SU-DHL-6 (cell line): ENCODE data around the gene FCHSD2.

Experiments
- H2AFZ ChIP-seq: fragments of 200-600 bp; sonication (generic); 2 replicates; pipeline ENCODE4 v1.6.1; 2014; ENCODE audit warnings: low read depth, mild to moderate bottlenecking, moderate library complexity, mixed read lengths, antibody characterized with exemption, low read length; ENCODE audit not compliant: severe bottlenecking
- H3F3A ChIP-seq: fragments of 200-600 bp; shearing (Covaris generic); 2 replicates; pipeline ENCODE4 v1.6.0; 2016; ENCODE audit warnings: antibody characterized with exemption, mild to moderate bottlenecking; ENCODE audit not compliant: insufficient read depth
- H3K27ac ChIP-seq: fragments of 200-600 bp; sonication (generic); 2 replicates; pipeline ENCODE4 v1.5.1; 2016; ENCODE audit warnings: low read depth, mild to moderate bottlenecking, low read length, moderate library complexity, mixed read lengths
- H3K27me3 ChIP-seq: fragments of 200-600 bp; sonication (generic), shearing (Covaris generic); 2 replicates; pipeline ENCODE4 v1.6.0; 2014; ENCODE audit warnings: mild to moderate bottlenecking, low read length
- H3K36me3 ChIP-seq: fragments of 200-600 bp; sonication (generic); 2 replicates; pipeline ENCODE4 v1.6.1; 2014; ENCODE audit warnings: mild to moderate bottlenecking, low read length, mixed read lengths
- H3K4me2 ChIP-seq: fragments of 300-600, 200-600 bp; shearing (Covaris generic), sonication (generic); 2 replicates; pipeline ENCODE4 v1.6.0; 2014; ENCODE audit warnings: low read length, low read depth, mild to moderate bottlenecking; ENCODE audit not compliant: poor library complexity, severe bottlenecking
- H3K4me3 ChIP-seq: fragments of 200-600 bp; sonication (generic); 2 replicates; pipeline ENCODE4 v1.5.1; 2014; ENCODE audit warnings: antibody characterized with exemption, low read length, mild to moderate bottlenecking, mixed read lengths; ENCODE audit not compliant: insufficient read depth, poor library complexity, severe bottlenecking
- H3K79me2 ChIP-seq: fragments of 200-600 bp; sonication (generic); 2 replicates; pipeline ENCODE4 v1.6.1; 2014; ENCODE audit warnings: mild to moderate bottlenecking, low read length, moderate library complexity; ENCODE audit not compliant: insufficient read depth
- H3K9ac ChIP-seq: fragments of 200-600 bp; sonication (generic); 2 replicates; pipeline ENCODE4 v1.7.0; 2014; ENCODE audit warnings: mild to moderate bottlenecking, low read length
- H3K9me2 ChIP-seq: fragments of 200-600 bp; sonication (generic); replicated peaks from 2 replicates; pipeline ENCODE4 v1.6.1; 2014; ENCODE audit warnings: low read length; ENCODE audit not compliant: insufficient read depth
- H3K9me3 ChIP-seq: fragments of 200-600 bp; sonication (generic); 2 replicates; pipeline ENCODE4 v1.6.1; 2014; ENCODE audit warnings: low read length, mixed read lengths; ENCODE audit not compliant: insufficient read depth
- H4K20me1 ChIP-seq: fragments of 200-600 bp; sonication (generic); 2 replicates; pipeline ENCODE4 v1.6.1; 2014; ENCODE audit warnings: low read depth, mild to moderate bottlenecking, antibody characterized with exemption, low read length, moderate library complexity, mixed read lengths
- EZH2phosphoT487 ChIP-seq: fragments of 200-600 bp; sonication (generic), shearing (Covaris generic); conservative IDR thresholded peaks from 2 replicates; pipeline ENCODE4 v1.6.1; 2018; ENCODE audit warnings: mild to moderate bottlenecking, antibody characterized with exemption, low read length, moderate library complexity, mixed read lengths
- TF ChIP-seq, protein P1 (sequence below): fragments of 200-600 bp; sonication (generic); IDR thresholded peaks from one replicate; pipeline ENCODE4 v1.5.1; 2017; ENCODE audit warnings: antibody characterized with exemption, mild to moderate bottlenecking, low read length, moderate library complexity; ENCODE audit not compliant: insufficient read depth, poor library complexity, severe bottlenecking

The FCHSD2 gene

DNA sequence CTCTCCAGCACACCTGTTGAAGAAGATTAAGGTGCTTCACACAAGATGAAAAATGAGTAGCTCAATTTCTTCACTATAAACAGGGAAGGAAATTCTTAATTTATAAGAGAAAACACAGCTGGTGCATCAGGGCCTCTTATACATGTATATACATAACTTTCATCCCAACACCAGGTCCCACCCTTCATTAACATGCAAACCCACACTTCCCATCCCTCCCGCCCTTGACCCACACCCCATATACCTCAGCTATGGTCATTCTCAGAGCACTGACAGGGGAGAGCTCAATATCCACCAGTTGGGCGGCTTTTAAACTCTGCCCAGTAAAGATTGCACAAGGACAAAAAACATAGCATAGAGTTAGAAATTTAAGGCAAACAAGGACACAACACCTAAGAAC lies 242.1 kb downstream of the FCHSD2 start:
- Histone ChIP-seq H3K79me2 (0 out of 2 replicates have a peak, but pooled peaks cover 5% of the 10 kb centered on the region), H3F3A (peaks cover 31% of the 10 kb centered on the region; the same call in 1 of the 2 replicates), H2AFZ (no peak overlapping the region), H3K4me3 (no peak overlapping the region), H3K27me3 (no peaks in the 10 kb centered on the region), H3K27ac (no peak overlapping the region), H4K20me1 (no peaks in the 10 kb centered on the region), H3K9me2 (no peaks in the 10 kb centered on the region), H3K4me2 (no peak overlapping the region), H3K9me3 (no peaks in the 10 kb centered on the region), H3K36me3 (peaks cover 50% of the 10 kb centered on the region), H3K9ac (no peak overlapping the region)
- TF ChIP-seq, protein P1, sequence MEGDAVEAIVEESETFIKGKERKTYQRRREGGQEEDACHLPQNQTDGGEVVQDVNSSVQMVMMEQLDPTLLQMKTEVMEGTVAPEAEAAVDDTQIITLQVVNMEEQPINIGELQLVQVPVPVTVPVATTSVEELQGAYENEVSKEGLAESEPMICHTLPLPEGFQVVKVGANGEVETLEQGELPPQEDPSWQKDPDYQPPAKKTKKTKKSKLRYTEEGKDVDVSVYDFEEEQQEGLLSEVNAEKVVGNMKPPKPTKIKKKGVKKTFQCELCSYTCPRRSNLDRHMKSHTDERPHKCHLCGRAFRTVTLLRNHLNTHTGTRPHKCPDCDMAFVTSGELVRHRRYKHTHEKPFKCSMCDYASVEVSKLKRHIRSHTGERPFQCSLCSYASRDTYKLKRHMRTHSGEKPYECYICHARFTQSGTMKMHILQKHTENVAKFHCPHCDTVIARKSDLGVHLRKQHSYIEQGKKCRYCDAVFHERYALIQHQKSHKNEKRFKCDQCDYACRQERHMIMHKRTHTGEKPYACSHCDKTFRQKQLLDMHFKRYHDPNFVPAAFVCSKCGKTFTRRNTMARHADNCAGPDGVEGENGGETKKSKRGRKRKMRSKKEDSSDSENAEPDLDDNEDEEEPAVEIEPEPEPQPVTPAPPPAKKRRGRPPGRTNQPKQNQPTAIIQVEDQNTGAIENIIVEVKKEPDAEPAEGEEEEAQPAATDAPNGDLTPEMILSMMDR, result no peak
- TF ChIP-seq EZH2phosphoT487, result no peak

DNA sequence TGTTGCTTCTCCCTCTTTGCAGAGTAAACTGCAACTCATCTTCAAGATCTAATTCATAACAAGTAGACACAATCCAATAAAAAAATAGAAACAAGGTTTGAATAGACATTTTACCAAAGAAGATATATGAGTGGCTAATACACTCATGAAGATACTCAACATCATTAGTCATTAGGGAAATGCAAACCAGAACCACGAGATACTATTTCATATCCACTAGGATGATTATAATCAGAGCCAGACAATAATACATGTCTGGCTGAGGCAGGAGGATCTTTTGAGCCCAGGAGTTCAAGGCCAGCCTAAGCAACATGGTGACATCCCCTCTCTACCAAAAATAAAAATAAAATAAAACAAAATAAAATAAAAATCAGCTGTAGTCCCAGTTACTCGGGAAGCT lies 242.9 kb downstream of the FCHSD2 start:
- Histone ChIP-seq H3K9ac (no peak overlapping the region), H3K27ac (no peak overlapping the region), H3K79me2 (0 out of 2 replicates have a peak, but pooled peaks cover 1% of the 10 kb centered on the region), H3K9me3 (no peaks in the 10 kb centered on the region), H3K36me3 (peaks cover 45% of the 10 kb centered on the region), H3K9me2 (no peaks in the 10 kb centered on the region), H4K20me1 (no peaks in the 10 kb centered on the region), H3K27me3 (no peaks in the 10 kb centered on the region), H3K4me3 (no peak overlapping the region), H3F3A (peaks cover 23% of the 10 kb centered on the region; the same call in 1 of the 2 replicates), H3K4me2 (no peak overlapping the region), H2AFZ (no peak overlapping the region)
- TF ChIP-seq EZH2phosphoT487, result no peak
- TF ChIP-seq, protein P1, result no peak

DNA sequence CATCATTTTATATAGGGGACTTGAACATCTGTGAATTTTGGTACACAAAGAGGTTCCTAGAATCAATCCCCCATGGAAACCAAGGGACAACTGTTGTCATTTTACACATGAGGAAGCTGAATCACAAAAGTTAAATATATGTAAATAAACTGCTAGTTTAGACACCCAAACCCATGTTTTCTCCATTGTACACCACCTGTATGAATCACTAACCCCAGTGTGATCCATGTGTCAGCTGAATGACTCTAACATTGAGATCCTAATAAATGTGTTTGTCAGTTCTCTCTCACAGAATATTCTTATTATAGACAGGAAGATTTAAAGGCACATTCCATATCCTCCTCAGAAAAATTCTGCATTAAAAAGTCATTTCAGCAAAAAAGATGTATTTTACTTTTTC lies 244.6 kb downstream of the FCHSD2 start:
- peaks cover 40% of the 10 kb centered on the region for H3K36me3 ChIP-seq
- no peak overlapping the region for H2AFZ ChIP-seq
- H3K79me2 ChIP-seq, result no peaks in the 10 kb centered on the region
- H3K4me3 ChIP-seq, result no peak overlapping the region
- no peaks in the 10 kb centered on the region for H4K20me1 ChIP-seq
- peaks cover 22% of the 10 kb centered on the region; the same call in 1 of the 2 replicates for H3F3A ChIP-seq
- no peaks in the 10 kb centered on the region for H3K9me3 ChIP-seq
- TF ChIP-seq EZH2phosphoT487, result no peak
- TF ChIP-seq, protein P1, result no peak
- no peak overlapping the region for H3K27ac ChIP-seq
- no peaks in the 10 kb centered on the region for H3K27me3 ChIP-seq
- H3K4me2 ChIP-seq, result no peak overlapping the region
- H3K9me2 ChIP-seq, result no peaks in the 10 kb centered on the region
- H3K9ac ChIP-seq, result no peak overlapping the region

DNA sequence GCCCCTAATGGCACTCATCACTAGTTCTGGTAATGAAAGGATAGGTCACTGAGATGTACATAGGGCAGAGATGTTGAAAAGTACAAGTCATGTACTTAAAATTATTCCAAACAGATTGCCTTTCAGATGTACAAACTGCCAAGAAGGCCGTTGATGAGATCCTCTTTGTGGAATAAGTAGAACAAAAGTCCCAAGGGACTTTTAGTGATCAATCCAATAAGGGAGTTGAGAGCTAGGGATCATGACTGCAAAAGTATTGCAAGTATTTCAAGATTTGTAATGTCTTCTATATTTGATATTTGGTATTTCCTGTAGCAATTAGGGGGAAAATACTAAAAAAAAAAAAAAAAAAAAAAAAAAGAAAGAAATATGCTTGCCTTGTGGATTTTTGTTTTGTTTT lies 245.7 kb downstream of the FCHSD2 start:
- H4K20me1 ChIP-seq, result no peaks in the 10 kb centered on the region
- H3F3A ChIP-seq, result peaks cover 19% of the 10 kb centered on the region; the same call in 1 of the 2 replicates
- peaks cover 36% of the 10 kb centered on the region for H3K36me3 ChIP-seq
- no peak overlapping the region for H3K4me2 ChIP-seq
- H3K27me3 ChIP-seq, result no peaks in the 10 kb centered on the region
- TF ChIP-seq, protein P1, result no peak
- no peak for TF ChIP-seq EZH2phosphoT487
- no peak overlapping the region for H3K9ac ChIP-seq
- no peak overlapping the region for H3K4me3 ChIP-seq
- H3K27ac ChIP-seq, result no peak overlapping the region
- no peaks in the 10 kb centered on the region for H3K9me3 ChIP-seq
- H3K9me2 ChIP-seq, result no peaks in the 10 kb centered on the region
- no peaks in the 10 kb centered on the region for H3K79me2 ChIP-seq
- H2AFZ ChIP-seq, result no peak overlapping the region
